Endothelial cell of umbilical vein (primary cell): ENCODE measurements around the gene POLR2E. TPM values are rescaled to one million over a fixed set of nuclear protein-coding genes. Genes with fewer than 3 reads are reported as not detected.

Experiments
- BruUV-seq: library from RNA; stranded (reverse); fragments of 400-500 nt; replicated peaks from 2 replicates; lab custom pipeline; 2021; lab: Mats Ljungman, UMichigan
- CTCF ChIA-PET: fragments of 300-600, 350-600 bp; sonication (Branson Sonifier 250); formaldehyde crosslinking; loops from one replicate; lab custom pipeline; 2021; ENCODE audit warnings: antibody characterized with exemption, inconsistent platforms; lab: Charles Lee
- POLR2A ChIA-PET: fragments of 300-600, 350-600 bp; sonication (Branson Sonifier 250); formaldehyde crosslinking; loops from one replicate; lab custom pipeline; 2021; ENCODE audit warnings: antibody characterized with exemption, inconsistent platforms; lab: Charles Lee
- DNase-seq: peaks from one replicate; pipeline ENCODE4 v3.0.0-alpha.2; 2011; ENCODE audit warnings: low read depth, low spot score
- FAIRE-seq: peaks from 2 replicates; lab custom pipeline; 2011; peaks lifted over from hg19 to GRCh38; lab: Jason Lieb, UNC
- H2AFZ ChIP-seq: 2 replicates; pipeline ENCODE4 v1.6.0; 2012; ENCODE audit warnings: low read depth, low read length, control low read depth, inconsistent platforms
- H3K27ac ChIP-seq: 2 replicates; pipeline ENCODE4 v1.5.1; 2011; ENCODE audit warnings: low read depth, mild to moderate bottlenecking, control low read depth, low read length, moderate library complexity; ENCODE audit not compliant: insufficient read depth
- H3K27me3 ChIP-seq, 2 experiments: 2 replicates each; pipeline versions ENCODE4 v1.6.0 to v1.6.1; 2011; ENCODE audit warnings: low read length in 2 of 2, mixed read lengths in 1 of 2; ENCODE audit not compliant: control insufficient read depth in 2 of 2, insufficient read depth in 2 of 2
- H3K36me3 ChIP-seq, 2 experiments: 2 replicates in 1 of 2; 3 replicates in 1 of 2; pipeline ENCODE4 v1.5.1; 2011; ENCODE audit warnings: low read length in 2 of 2, mild to moderate bottlenecking in 1 of 2, moderate library complexity in 1 of 2; ENCODE audit not compliant: control insufficient read depth in 2 of 2, insufficient read depth in 2 of 2; ENCODE audit errors: extremely low read depth in 1 of 2
- H3K4me1 ChIP-seq: 3 replicates; pipeline ENCODE4 v1.5.1; 2011; ENCODE audit warnings: mild to moderate bottlenecking, low read length; ENCODE audit not compliant: control insufficient read depth, insufficient read depth; ENCODE audit errors: extremely low read depth
- H3K4me2 ChIP-seq: 2 replicates; pipeline ENCODE4 v1.6.1; 2011; ENCODE audit warnings: low read length, control low read depth, mixed read lengths; ENCODE audit not compliant: insufficient read depth
- H3K4me3 ChIP-seq, 3 experiments: fragments of 200-600 bp in 1 of 3; sonication (generic), shearing (Covaris generic) in 1 of 3; replicated peaks in 1 of 3; 2 replicates each; pipeline ENCODE4 v1.5.1; 2011 to 2016; ENCODE audit warnings: control low read depth in 3 of 3, low read length in 3 of 3, mild to moderate bottlenecking in 2 of 3, inconsistent platforms in 1 of 3, low read depth in 1 of 3, moderate library complexity in 1 of 3; ENCODE audit not compliant: insufficient read depth in 1 of 3
- H3K79me2 ChIP-seq: 2 replicates; pipeline ENCODE4 v1.6.0; 2012; ENCODE audit warnings: low read length, inconsistent platforms; ENCODE audit not compliant: control insufficient read depth, insufficient read depth
- H3K9ac ChIP-seq: replicated peaks from 2 replicates; pipeline ENCODE3; 2011; ENCODE audit warnings: low read length, control low read depth; ENCODE audit not compliant: insufficient read depth; ENCODE audit errors: extremely low read depth
- H3K9me1 ChIP-seq: replicated peaks from 3 replicates; pipeline ENCODE4 v1.6.0; 2011; ENCODE audit warnings: mild to moderate bottlenecking, low read length; ENCODE audit not compliant: control insufficient read depth, insufficient read depth; ENCODE audit errors: extremely low read depth
- H3K9me3 ChIP-seq: replicated peaks from 2 replicates; pipeline ENCODE4 v1.5.1; 2012; ENCODE audit warnings: low read length, inconsistent platforms; ENCODE audit not compliant: control insufficient read depth, insufficient read depth
- H4K20me1 ChIP-seq: replicated peaks from 2 replicates; pipeline ENCODE3; 2011; ENCODE audit warnings: mild to moderate bottlenecking, low read length; ENCODE audit not compliant: control insufficient read depth, insufficient read depth; ENCODE audit errors: extremely low read depth
- EZH2 ChIP-seq: IDR thresholded peaks from 2 replicates; pipeline ENCODE4 v1.6.1; 2012; ENCODE audit warnings: borderline replicate concordance, low read depth, mild to moderate bottlenecking, moderate library complexity, low read length, inconsistent platforms; ENCODE audit not compliant: severe bottlenecking
- FOS ChIP-seq: IDR thresholded peaks from 2 replicates; pipeline ENCODE4 v1.6.1; 2011; ENCODE audit warnings: mild to moderate bottlenecking, low read length, moderate library complexity, borderline replicate concordance; ENCODE audit not compliant: insufficient read depth
- GATA2 ChIP-seq: IDR thresholded peaks from 2 replicates; pipeline ENCODE4 v1.7.0; 2011; ENCODE audit warnings: low read depth, mild to moderate bottlenecking, moderate library complexity, mixed read lengths, low read length; ENCODE audit not compliant: insufficient read length, insufficient read depth
- JUN ChIP-seq: IDR thresholded peaks from 2 replicates; pipeline ENCODE4 v1.6.1; 2011; ENCODE audit warnings: borderline replicate concordance, low read depth; ENCODE audit not compliant: insufficient read length, insufficient read depth
- MAX ChIP-seq: IDR thresholded peaks from 2 replicates; pipeline ENCODE4 v1.6.1; 2011; ENCODE audit not compliant: insufficient read depth, insufficient read length
- MYC ChIP-seq: IDR thresholded peaks from one replicate; pipeline ENCODE4 v1.6.1; 2011; ENCODE audit warnings: mild to moderate bottlenecking, low read depth, low read length
- POLR2A ChIP-seq: IDR thresholded peaks from 2 replicates; pipeline ENCODE4 v1.6.1; 2012; ENCODE audit warnings: low read depth, mild to moderate bottlenecking, control low read depth, low read length
- POLR2AphosphoS5 ChIP-seq: IDR thresholded peaks from 2 replicates; pipeline ENCODE4 v1.6.1; 2012; ENCODE audit warnings: low read depth, mild to moderate bottlenecking, control low read depth, low read length, moderate library complexity; ENCODE audit not compliant: insufficient read depth
- dilution Hi-C: fragments of 300-500 bp; cut with MboI; formaldehyde crosslinking; loops from one replicate; pipeline ENCODE4 v1.15.0; 2019; ENCODE audit warnings: low sequenced_read_pairs; ENCODE audit not compliant: extremely low pct_ligation_motif_present
- intact Hi-C: fragments of 100-400 bp; cut with micrococcal nuclease; formaldehyde crosslinking; loops from one replicate; pipeline ENCODE4 v1.10.0; 2022
- polyA plus RNA-seq, 4 experiments: library from polyadenylated mRNA; depleted of rRNA in 3 of 4; stranded (reverse) in 3 of 4; unstranded in 1 of 4; fragments of >200 nt; gene quantifications; 2 replicates each; pipeline versions ENCODE4 v1.2.1 to v1.2.3, GENCODE V29; 2011 to 2012; ENCODE audit warnings: missing spikeins in 1 of 4
- total RNA-seq: library from RNA; stranded (reverse); gene quantifications from 2 replicates; pipeline ENCODE4 v1.2.3, GENCODE V29; 2021
- TF ChIP-seq, protein P1 (sequence below), 2 donors: IDR thresholded peaks; 1 replicate in 1 of 2; 2 replicates in 1 of 2; pipeline ENCODE4 v1.5.1; 2011; ENCODE audit warnings: low read length in 2 of 2, mild to moderate bottlenecking in 2 of 2, moderate library complexity in 2 of 2, control low read depth in 1 of 2, inconsistent platforms in 1 of 2, low read depth in 1 of 2; ENCODE audit not compliant: insufficient read depth in 1 of 2; ENCODE audit errors: extremely low read depth in 1 of 2

POLR2E gene
- total and polyA plus RNA-seq, 2 donors (not counting 3 experiments of a cell fraction or from before 2014, with no cell fraction given), result 272 to 344 TPM

DNA sequence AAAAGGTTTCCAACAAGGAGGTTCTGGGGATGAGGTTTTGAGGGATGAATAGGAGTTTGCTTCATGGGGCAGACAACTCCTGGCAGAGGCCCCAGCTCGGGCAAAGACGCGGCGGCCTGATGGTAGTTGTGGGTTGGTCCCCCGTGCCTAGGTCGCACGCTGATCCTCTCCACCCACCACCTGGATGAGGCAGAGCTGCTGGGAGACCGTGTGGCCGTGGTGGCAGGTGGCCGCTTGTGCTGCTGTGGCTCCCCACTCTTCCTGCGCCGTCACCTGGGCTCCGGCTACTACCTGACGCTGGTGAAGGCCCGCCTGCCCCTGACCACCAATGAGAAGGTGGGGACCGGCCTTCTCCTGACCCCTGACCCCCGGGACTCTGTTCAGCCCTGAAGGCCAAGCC is 43.4 kb downstream of the POLR2E start:
- BruUV-seq, result no TSS peak
- Histone ChIP-seq H3K4me1 (no peaks in the 10 kb centered on the region), H3K36me3 (no peaks in the 10 kb centered on the region), H3K9ac (no peak overlapping the region), H3K9me3 (no peaks in the 10 kb centered on the region), H3K9me1 (no peaks in the 10 kb centered on the region), H3K79me2 (no peaks in the 10 kb centered on the region), H3K4me3 (no peak overlapping the region), H2AFZ (no peak overlapping the region), H3K4me2 (no peak overlapping the region), H3K27ac (no peak overlapping the region), H4K20me1 (no peaks in the 10 kb centered on the region), H3K27me3 (no peaks in the 10 kb centered on the region)
- intact Hi-C loops (no loop called here), dilution Hi-C loops (no loop called here)
- ChIA-PET POLR2A (no interaction called here), CTCF (no interaction called here)
- TF ChIP-seq FOS (no peak), JUN (no peak), POLR2AphosphoS5 (no peak), POLR2A (no peak), MAX (no peak), MYC (no peak), GATA2 (no peak), EZH2 (no peak)
- TF ChIP-seq, protein P1, sequence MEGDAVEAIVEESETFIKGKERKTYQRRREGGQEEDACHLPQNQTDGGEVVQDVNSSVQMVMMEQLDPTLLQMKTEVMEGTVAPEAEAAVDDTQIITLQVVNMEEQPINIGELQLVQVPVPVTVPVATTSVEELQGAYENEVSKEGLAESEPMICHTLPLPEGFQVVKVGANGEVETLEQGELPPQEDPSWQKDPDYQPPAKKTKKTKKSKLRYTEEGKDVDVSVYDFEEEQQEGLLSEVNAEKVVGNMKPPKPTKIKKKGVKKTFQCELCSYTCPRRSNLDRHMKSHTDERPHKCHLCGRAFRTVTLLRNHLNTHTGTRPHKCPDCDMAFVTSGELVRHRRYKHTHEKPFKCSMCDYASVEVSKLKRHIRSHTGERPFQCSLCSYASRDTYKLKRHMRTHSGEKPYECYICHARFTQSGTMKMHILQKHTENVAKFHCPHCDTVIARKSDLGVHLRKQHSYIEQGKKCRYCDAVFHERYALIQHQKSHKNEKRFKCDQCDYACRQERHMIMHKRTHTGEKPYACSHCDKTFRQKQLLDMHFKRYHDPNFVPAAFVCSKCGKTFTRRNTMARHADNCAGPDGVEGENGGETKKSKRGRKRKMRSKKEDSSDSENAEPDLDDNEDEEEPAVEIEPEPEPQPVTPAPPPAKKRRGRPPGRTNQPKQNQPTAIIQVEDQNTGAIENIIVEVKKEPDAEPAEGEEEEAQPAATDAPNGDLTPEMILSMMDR (IDR thresholded peaks at IDR 0.05; ENCODE audit: extremely low read depth in 1 of 2, insufficient read depth in 1 of 2, low read depth in 1 of 2, low read length in 2 of 2), result no peak
- DNase-seq, result no peak
- FAIRE-seq, result no peak
